HG02884 (cell line): ENCODE results near the gene TRERF1.
"Not testable (repeated sequence)": the region's sequence is repeated elsewhere in the genome, so short reads cannot be mapped to it uniquely, and the experiment has no call there.

Experiments used
- ATAC-seq: cut with Tn5 transposase; IDR thresholded peaks from one replicate; pipeline ENCODE4 v1.9.1; 2021; ENCODE audit warnings: mild to moderate bottlenecking, moderate library complexity; ENCODE audit not compliant: unreplicated experiment

The TRERF1 gene

GRCh38 chr6:42339991-42340401 lies 111.7 kb downstream of the TRERF1 start:
- peak; percentile 84 for ATAC-seq

GRCh38 chr6:42338744-42339222 lies 112.9 kb downstream of the TRERF1 start:
- no peak for ATAC-seq

- no peak for ATAC-seq
These were observed 113.6 kb downstream of the TRERF1 start for GRCh38 chr6:42337985-42338743.

- no peak for ATAC-seq
These were observed 115.3 kb downstream of the TRERF1 start for GRCh38 chr6:42336431-42336830.

- ATAC-seq = no peak
These were observed 115.8 kb downstream of the TRERF1 start for GRCh38 chr6:42335896-42336295.

- no peak for ATAC-seq
These were observed 116.9 kb downstream of the TRERF1 start for GRCh38 chr6:42334870-42335269.

- ATAC-seq = no peak
These were observed 118.1 kb downstream of the TRERF1 start for GRCh38 chr6:42333612-42334011.

GRCh38 chr6:42332916-42333315 lies 118.8 kb downstream of the TRERF1 start:
- ATAC-seq = no peak

- no peak for ATAC-seq
These were observed 120.7 kb downstream of the TRERF1 start for GRCh38 chr6:42331019-42331418.

- ATAC-seq = no peak
These were observed 125.5 kb downstream of the TRERF1 start for GRCh38 chr6:42326248-42326647.

- ATAC-seq = not testable (repeated sequence)
These were observed 126.9 kb downstream of the TRERF1 start for GRCh38 chr6:42324656-42325324.

GRCh38 chr6:42322676-42323075 lies 129.1 kb downstream of the TRERF1 start:
- no peak for ATAC-seq

GRCh38 chr6:42321976-42322375 lies 129.8 kb downstream of the TRERF1 start:
- ATAC-seq = no peak

- ATAC-seq = no peak
These were observed 131.0 kb downstream of the TRERF1 start for GRCh38 chr6:42320762-42321161.

GRCh38 chr6:42318480-42318879 lies 133.2 kb downstream of the TRERF1 start:
- no peak for ATAC-seq

GRCh38 chr6:42316981-42317380 lies 134.7 kb downstream of the TRERF1 start:
- no peak for ATAC-seq

GRCh38 chr6:42315991-42316970 lies 135.4 kb downstream of the TRERF1 start:
- ATAC-seq = no peak

GRCh38 chr6:42315259-42315990 lies 136.3 kb downstream of the TRERF1 start:
- ATAC-seq = no peak

GRCh38 chr6:42314571-42315258 lies 137.0 kb downstream of the TRERF1 start:
- no peak for ATAC-seq
